Thyroid gland (tissue), 4 donors: ENCODE measurements around the gene SEMA3D. TPM values are rescaled to one million over a fixed set of nuclear protein-coding genes. Genes with fewer than 3 reads are reported as not detected.

Experiments used
- DNase-seq, 2 donors: peaks; one replicate each; pipeline ENCODE4 v3.0.0-alpha.2; 2019
- H3K27ac ChIP-seq, 3 donors: fragments of 200-600 bp; sonication (generic); 1 replicate in 2 of 3; 2 replicates in 1 of 3; pipeline ENCODE4 v1.5.1; 2016 to 2019; ENCODE audit warnings: mild to moderate bottlenecking in 1 of 3, moderate library complexity in 1 of 3
- H3K27me3 ChIP-seq: fragments of 200-600 bp; sonication (generic); one replicate; pipeline ENCODE4 v1.5.1; 2019
- H3K36me3 ChIP-seq, 2 donors: fragments of 200-600 bp; sonication (generic); one replicate each; pipeline ENCODE4 v1.5.1; 2016 to 2019
- H3K4me1 ChIP-seq, 2 donors: fragments of 200-600 bp; sonication (generic); one replicate each; pipeline ENCODE4 v1.5.1; 2017 to 2019
- H3K4me3 ChIP-seq, 3 donors: fragments of 200-600 bp; sonication (generic); replicated peaks in 1 of 3; 1 replicate in 2 of 3; 2 replicates in 1 of 3; pipeline ENCODE4 v1.5.1; 2016; ENCODE audit warnings: mild to moderate bottlenecking in 1 of 3
- H3K9me3 ChIP-seq: fragments of 200-600 bp; sonication (generic); one replicate; pipeline ENCODE4 v1.5.1; 2017
- CTCF ChIP-seq, 6 experiments: fragments of 200-600 bp in 3 of 6; fragments of 450-650 bp in 3 of 6; sonication (generic) in 3 of 6; IDR thresholded peaks; one replicate each; pipeline ENCODE4 v1.5.1; 2016 to 2019; ENCODE audit warnings: antibody characterized with exemption in 6 of 6, mild to moderate bottlenecking in 2 of 6, inconsistent platforms in 1 of 6, moderate library complexity in 1 of 6
- POLR2A ChIP-seq, 2 donors: fragments of 450-650 bp; IDR thresholded peaks; one replicate each; pipeline ENCODE4 v1.6.1; 2017; ENCODE audit warnings: antibody characterized with exemption in 2 of 2, mild to moderate bottlenecking in 2 of 2, moderate library complexity in 1 of 2
- WGBS, 2 donors: methylation state at CpG; one replicate each; pipeline ENCODE4 v1.1.5; 2017; 5-methylcytosine and 5-hydroxymethylcytosine counted together
- intact Hi-C: fragments of 100-400 bp; cut with DNase I; formaldehyde crosslinking; loops from one replicate; pipeline ENCODE4 v1.15.1; 2023
- total RNA-seq, 4 donors: library from RNA; depleted of rRNA; stranded (reverse); fragments of >200 nt; gene quantifications; one replicate each; pipeline ENCODE4 v1.2.3, GENCODE V29; 2016

Gene SEMA3D
- total RNA-seq, 4 donors from 2014 or later, result 65.8 to 131 (median 91.8) TPM

- Histone ChIP-seq H3K4me3 (no peak overlapping the region), H3K27me3 (no peaks in the 10 kb centered on the region), H3K36me3 (no peaks in the 10 kb centered on the region), H3K4me1 (peaks cover 0 to 15% of the 10 kb centered on the region in 2 donors), H3K9me3 (no peaks in the 10 kb centered on the region), H3K27ac (no peak overlapping the region)
- 77 to 79% methylated on average over 2 of the region's 2 CpGs for WGBS, 2 donors
- TF ChIP-seq POLR2A (IDR thresholded peaks at IDR 0.05) (no peak), CTCF (IDR thresholded peaks at IDR 0.05) (no peak)
- intact Hi-C loops, result no loop called here
- no peak for DNase-seq
Measured at GRCh38 chr7:85178531-85179298, 8.1 kb downstream of the SEMA3D start.

DNA sequence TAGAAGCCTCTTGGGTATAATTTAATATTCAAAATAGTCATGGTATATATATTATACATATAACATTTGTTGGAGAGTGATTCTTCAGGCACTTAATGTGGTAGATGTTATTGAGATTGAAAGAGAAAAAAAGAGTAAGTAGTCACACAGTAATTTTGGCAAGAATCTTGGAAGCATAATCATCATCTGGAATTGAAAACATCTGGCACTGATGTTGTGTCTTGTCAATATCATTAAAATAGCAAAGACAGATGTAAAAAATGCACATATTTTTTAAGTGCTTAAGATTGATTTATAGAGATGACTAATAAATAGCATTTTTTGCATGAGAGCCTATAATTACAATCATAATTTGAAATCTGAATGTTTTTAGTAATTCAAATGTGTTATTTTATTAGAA lies 9.5 kb downstream of the SEMA3D start:
- H3K4me1 ChIP-seq, result peaks cover 8 to 24% of the 10 kb centered on the region in 2 donors
- H3K9me3 ChIP-seq, result no peaks in the 10 kb centered on the region
- H3K27me3 ChIP-seq, result no peaks in the 10 kb centered on the region
- H3K36me3 ChIP-seq, result no peaks in the 10 kb centered on the region
- no peak for DNase-seq
- intact Hi-C loops, result no loop called here
- TF ChIP-seq POLR2A (IDR thresholded peaks at IDR 0.05), result no peak
- no peak for TF ChIP-seq CTCF (IDR thresholded peaks at IDR 0.05)
- no peak overlapping the region for H3K4me3 ChIP-seq
- H3K27ac ChIP-seq, result no peak overlapping the region

- no peak overlapping the region for H3K4me3 ChIP-seq
- H3K27me3 ChIP-seq, result no peaks in the 10 kb centered on the region
- no peak overlapping the region for H3K27ac ChIP-seq
- no peaks in the 10 kb centered on the region for H3K36me3 ChIP-seq
- peaks cover 11 to 28% of the 10 kb centered on the region in 2 donors for H3K4me1 ChIP-seq
- WGBS, 2 donors, result 89% methylated on average over 1 of the region's 1 CpG
- intact Hi-C loops, result no loop called here
- TF ChIP-seq CTCF (IDR thresholded peaks at IDR 0.05) (no peak), POLR2A (IDR thresholded peaks at IDR 0.05) (no peak)
- no peaks in the 10 kb centered on the region for H3K9me3 ChIP-seq
- DNase-seq, result no peak
Measured at GRCh38 chr7:85176197-85176596, 10.7 kb downstream of the SEMA3D start.

DNA sequence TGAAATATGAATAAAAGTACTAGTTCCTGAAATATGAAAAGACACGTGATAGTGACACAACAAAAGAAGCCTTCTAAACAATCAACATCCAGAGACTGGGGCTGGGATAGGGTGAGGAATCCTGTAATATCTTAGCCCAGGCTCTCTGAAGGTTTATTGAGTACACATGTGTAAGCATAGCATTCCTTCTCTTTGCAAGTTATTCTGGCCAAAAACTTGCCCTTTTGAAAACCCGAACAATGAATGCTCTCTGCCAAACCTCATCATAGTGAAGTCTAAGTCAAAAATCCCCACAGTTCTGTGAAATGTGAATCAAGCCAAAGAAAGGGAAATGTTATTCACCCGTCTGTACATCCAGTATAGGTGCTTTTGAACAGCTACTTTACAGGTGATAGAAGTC lies 11.6 kb downstream of the SEMA3D start:
- Histone ChIP-seq H3K4me1 (peaks cover 11 to 28% of the 10 kb centered on the region in 2 donors), H3K9me3 (no peaks in the 10 kb centered on the region), H3K36me3 (no peaks in the 10 kb centered on the region), H3K4me3 (no peak overlapping the region), H3K27ac (peak overlapping the region in 1 of 3 donors; percentile 31), H3K27me3 (no peaks in the 10 kb centered on the region)
- DNase-seq, result no peak
- TF ChIP-seq CTCF (IDR thresholded peaks at IDR 0.05) (no peak), POLR2A (IDR thresholded peaks at IDR 0.05) (no peak)
- 43 to 61% methylated on average over 3 of the region's 3 CpGs for WGBS, 2 donors
- intact Hi-C loops, result no loop called here

DNA sequence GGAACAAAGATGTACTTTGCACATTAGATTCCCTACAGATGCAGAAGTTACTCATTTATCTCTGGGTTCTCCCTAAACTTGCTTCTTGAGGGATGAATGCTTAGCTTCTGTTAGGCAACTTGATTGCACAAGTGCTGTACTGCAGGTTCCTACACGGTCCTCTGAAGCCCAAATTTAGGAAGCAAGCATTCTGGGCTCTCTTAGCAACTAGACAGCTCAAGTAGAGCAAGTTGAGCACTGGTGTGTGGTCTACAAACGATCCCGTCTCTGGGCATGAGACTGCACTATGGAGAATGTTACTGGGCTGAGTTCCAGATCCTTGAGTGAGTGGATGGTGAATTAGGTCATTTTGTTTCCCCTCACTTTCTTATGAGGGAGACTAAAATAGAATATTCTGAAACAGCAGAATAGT lies 14.3 kb downstream of the SEMA3D start:
- TF ChIP-seq POLR2A (IDR thresholded peaks at IDR 0.05) (no peak), CTCF (IDR thresholded peaks at IDR 0.05) (no peak)
- Histone ChIP-seq H3K36me3 (no peaks in the 10 kb centered on the region), H3K4me1 (peaks cover 11 to 28% of the 10 kb centered on the region in 2 donors), H3K4me3 (no peak overlapping the region), H3K9me3 (no peaks in the 10 kb centered on the region), H3K27ac (peak overlapping the region; percentile 58 to 83 (median 63)), H3K27me3 (no peaks in the 10 kb centered on the region)
- peak; percentile 71 to 75 for DNase-seq
- intact Hi-C loops, result no loop called here
- WGBS, 2 donors, result 4 to 11% methylated on average over 3 of the region's 3 CpGs
